ENCODE measurements around the gene PRSS33. TPM values are rescaled to one million over a fixed set of nuclear protein-coding genes. Genes with fewer than 3 reads are reported as not detected.
A peak's percentile ranks its signal among the peaks of the same experiment; 100 is the strongest.

PRSS33 gene
- total and polyA plus RNA-seq, 9 of the 15 experiments (the other 6 are each of a cell fraction or from before 2014, with no cell fraction given): not detected

- TF ChIP-seq UBTF (IDR thresholded peaks at IDR 0.05; ENCODE audit: borderline replicate concordance in 1 of 2, low read depth in 2 of 2, low read length in 2 of 2) (no peak), MGA (IDR thresholded peaks at IDR 0.05) (no peak), ZNF830 (CRISPR knock-in tag; IDR thresholded peaks at IDR 0.05) (peak; percentile 82; the same call in 1 of the 2 replicates)
Measured at GRCh38 chr16:2777231-2777902, 10.0 kb downstream of the PRSS33 start, which contains the start of gene ELOB (continued).

All from K562 (cell line).